Astrocyte (in vitro differentiated cells and primary cell): ENCODE results near the gene TMEM9B.

Experiments
- EZH2 ChIP-seq: IDR thresholded peaks from 2 replicates; pipeline ENCODE4 v1.6.1; 2012; ENCODE audit warnings: mild to moderate bottlenecking, low read length, inconsistent platforms; ENCODE audit not compliant: insufficient read depth
- TF ChIP-seq, protein P1 (sequence below): IDR thresholded peaks from 2 replicates; pipeline ENCODE4 v1.5.1; 2011; ENCODE audit warnings: low read depth, mild to moderate bottlenecking, inconsistent platforms, low read length, moderate library complexity; ENCODE audit not compliant: insufficient read depth

DNA sequence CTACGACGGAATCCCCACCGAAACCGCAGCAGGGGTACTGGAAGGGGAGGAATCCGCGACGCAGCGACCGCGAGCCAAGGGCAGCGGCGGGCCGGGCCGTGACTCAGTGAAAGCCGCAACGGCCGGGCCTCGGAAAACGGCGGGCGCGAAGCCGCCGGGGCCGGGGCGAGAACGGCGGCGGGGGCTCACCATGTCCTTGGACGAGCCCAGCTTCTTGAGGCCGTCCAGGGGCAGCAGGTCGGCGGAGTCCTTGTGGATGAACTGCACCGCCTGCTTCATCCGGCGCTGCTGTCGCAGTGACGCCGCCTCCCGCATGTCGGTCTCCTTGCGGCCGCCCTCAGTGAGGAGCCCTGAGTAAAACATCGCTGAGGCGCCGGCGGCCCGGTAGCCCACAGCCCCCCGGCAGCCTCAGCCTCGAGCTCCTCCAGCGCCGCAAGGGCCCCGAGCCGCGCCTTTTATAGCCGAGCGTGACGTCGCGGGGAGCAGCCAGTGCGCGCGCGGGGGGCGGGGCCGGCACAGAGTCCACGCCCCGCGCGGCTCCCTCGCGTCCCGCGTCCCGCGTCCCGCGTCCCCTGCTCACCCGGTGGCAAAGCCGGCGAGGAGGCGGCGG, 39.4 kb upstream of the TMEM9B start, which contains the start of gene NRIP3:
- TF ChIP-seq, protein P1, sequence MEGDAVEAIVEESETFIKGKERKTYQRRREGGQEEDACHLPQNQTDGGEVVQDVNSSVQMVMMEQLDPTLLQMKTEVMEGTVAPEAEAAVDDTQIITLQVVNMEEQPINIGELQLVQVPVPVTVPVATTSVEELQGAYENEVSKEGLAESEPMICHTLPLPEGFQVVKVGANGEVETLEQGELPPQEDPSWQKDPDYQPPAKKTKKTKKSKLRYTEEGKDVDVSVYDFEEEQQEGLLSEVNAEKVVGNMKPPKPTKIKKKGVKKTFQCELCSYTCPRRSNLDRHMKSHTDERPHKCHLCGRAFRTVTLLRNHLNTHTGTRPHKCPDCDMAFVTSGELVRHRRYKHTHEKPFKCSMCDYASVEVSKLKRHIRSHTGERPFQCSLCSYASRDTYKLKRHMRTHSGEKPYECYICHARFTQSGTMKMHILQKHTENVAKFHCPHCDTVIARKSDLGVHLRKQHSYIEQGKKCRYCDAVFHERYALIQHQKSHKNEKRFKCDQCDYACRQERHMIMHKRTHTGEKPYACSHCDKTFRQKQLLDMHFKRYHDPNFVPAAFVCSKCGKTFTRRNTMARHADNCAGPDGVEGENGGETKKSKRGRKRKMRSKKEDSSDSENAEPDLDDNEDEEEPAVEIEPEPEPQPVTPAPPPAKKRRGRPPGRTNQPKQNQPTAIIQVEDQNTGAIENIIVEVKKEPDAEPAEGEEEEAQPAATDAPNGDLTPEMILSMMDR, result no peak
- TF ChIP-seq EZH2, result no peak
